Left colon (tissue), 2 donors: ENCODE data around the gene CNTNAP5. TPM values are rescaled to one million over a fixed set of nuclear protein-coding genes. Genes with fewer than 3 reads are reported as not detected.
A peak's percentile ranks its signal among the peaks of the same experiment; 100 is the strongest.

ENCODE experiments used
- ATAC-seq: fragments of 200-7000 bp; cut with Tn5 transposase; one replicate; pipeline ENCODE4 v1.9.1; 2020; ENCODE audit warnings: mild to moderate bottlenecking, moderate library complexity
- DNase-seq, 2 donors: peaks; one replicate each; pipeline ENCODE4 v3.0.0-alpha.2; 2020
- intact Hi-C, 2 donors: fragments of 100-400 bp; cut with DNase I in 1 of 2; cut with micrococcal nuclease in 1 of 2; formaldehyde crosslinking; loops; one replicate each; pipeline versions ENCODE4 v1.11.2 to v1.14.0; 2022; cut with DNase I, micrococcal nuclease
- total RNA-seq, 2 donors: library from RNA; stranded (reverse); fragmentation: NEBNext Ultra II Directional; extraction: Animal tissue kit (Norgen Biotek cat#: 25700); gene quantifications; one replicate each; pipeline ENCODE4 v1.2.1, GENCODE V29; 2021
- donor health status: DM: no; HTN: no; CAD: no.
- donor health status: DM: yes; HTN: yes; CAD: no.

The CNTNAP5 gene
- total RNA-seq, 2 donors from 2014 or later = 0.08 TPM; not detected in 1

DNA sequence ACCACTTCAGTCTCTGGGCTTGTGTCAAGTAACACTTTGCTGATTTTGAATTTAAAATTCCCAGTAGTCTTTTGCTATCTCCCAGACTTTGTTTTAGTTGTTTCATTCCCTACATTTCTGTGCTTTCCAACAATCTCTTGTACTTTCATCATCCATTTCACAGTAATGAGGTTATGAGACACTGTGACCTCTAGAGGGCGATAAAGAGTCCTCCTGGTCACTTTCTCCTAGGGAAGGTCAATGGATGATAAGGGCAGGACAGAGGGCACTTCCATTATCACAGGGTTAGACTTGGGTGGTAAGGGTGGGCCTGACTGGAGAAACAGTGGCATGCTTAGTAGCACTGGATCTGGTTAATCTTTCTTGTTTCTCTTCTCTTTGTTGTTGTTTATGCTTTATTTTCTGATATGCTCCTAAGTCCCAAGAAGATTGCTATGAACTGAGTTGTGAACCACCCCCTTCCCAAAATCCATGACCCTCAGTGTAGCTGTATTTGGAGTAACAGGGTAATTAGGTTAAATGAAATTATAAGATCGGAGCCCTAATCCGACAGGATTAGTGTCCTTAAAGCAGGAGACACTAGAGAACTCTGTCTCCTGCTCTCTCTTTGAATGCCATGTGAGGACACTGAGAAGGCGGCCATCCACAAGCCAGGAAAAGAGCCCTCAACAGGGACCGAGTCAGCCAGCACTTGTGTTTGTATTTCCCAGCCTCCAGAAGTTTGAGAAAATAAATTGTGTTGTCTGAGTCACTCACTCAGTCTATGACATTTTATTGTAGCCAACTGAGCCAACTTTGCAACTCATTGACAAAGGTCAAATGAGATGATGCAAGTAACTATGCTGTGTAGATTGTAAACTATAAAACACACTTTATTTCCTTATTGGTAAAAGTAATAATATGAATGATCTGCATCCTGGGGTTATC lies 779.2 kb downstream of the CNTNAP5 start:
- intact Hi-C loops = no loop called here
- DNase-seq (peak; percentile 34 to 42), ATAC-seq (peak; percentile 95)

GRCh38 chr2:124805060-124805459 lies 780.0 kb downstream of the CNTNAP5 start:
- ATAC-seq (peak; percentile 75), DNase-seq (peak; percentile 6 to 36)
- intact Hi-C loops = no loop called here

- ATAC-seq (peak; percentile 93), DNase-seq (peak; percentile 28 to 46)
- intact Hi-C loops = no loop called here
These were observed 785.0 kb downstream of the CNTNAP5 start for GRCh38 chr2:124810132-124810531.

DNA sequence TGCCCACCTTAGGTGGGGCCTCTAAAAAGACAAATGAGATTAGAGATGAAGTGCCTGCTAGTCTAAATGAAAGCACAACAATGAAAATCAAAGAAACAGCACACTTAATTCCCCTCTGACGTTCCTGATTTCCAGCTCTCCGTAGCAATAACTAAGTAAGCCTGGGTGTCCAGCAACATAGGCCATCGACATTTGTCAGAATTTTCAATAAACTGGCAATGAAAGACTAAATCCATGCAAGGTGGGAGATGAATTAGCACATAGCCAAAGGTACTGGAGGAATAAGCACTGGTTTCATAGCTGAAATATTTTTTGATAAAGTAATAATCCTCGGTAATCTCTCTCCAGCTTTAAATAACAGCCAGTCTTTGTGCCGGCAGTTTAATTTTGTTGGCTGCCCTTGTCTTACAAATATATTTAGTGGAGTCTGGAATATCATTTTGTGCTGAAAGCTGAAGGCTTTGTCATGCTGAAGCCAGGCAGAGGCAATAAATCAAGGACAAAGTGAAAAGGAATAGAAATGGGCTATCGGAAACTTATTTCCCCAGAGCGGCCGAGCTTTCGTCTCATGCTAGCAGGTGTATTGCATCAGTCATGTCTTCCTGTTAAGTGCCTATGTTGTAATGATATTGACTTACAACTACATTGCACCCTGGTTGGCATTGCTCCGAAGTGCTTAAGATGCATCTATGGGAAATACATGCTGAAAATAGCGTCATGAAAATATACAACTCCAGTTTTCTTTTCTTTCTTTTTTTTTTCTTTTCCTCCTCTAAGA lies 790.1 kb downstream of the CNTNAP5 start:
- intact Hi-C loops = no loop called here
- DNase-seq (no peak), ATAC-seq (no peak)

DNA sequence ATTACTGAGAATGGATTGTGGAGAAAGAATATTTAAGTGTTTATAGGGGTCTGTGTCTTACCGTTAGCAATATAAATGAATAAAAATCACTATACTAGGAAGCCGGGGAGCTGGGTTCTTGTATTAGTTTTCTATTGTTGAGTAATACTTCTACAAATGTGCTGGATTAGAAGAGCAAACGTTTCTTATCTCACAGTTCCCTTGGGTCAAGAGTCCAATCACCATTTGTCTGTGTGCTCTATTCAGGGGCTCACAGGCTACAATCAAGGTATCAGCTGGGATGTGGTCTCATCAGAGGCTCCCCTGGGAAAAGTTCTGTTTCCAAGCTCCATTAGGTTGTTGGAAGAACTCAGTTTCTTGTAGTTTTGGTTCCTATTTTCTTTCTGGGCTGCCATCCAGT lies 790.9 kb downstream of the CNTNAP5 start:
- DNase-seq (no peak), ATAC-seq (no peak)
- intact Hi-C loops = no loop called here

GRCh38 chr2:124822516-124822915 lies 797.4 kb downstream of the CNTNAP5 start:
- ATAC-seq = no peak
- DNase-seq = no peak
- intact Hi-C loops = no loop called here

- DNase-seq (no peak), ATAC-seq (no peak)
- intact Hi-C loops = no loop called here
These were observed 799.4 kb downstream of the CNTNAP5 start for GRCh38 chr2:124824441-124824840.

DNA sequence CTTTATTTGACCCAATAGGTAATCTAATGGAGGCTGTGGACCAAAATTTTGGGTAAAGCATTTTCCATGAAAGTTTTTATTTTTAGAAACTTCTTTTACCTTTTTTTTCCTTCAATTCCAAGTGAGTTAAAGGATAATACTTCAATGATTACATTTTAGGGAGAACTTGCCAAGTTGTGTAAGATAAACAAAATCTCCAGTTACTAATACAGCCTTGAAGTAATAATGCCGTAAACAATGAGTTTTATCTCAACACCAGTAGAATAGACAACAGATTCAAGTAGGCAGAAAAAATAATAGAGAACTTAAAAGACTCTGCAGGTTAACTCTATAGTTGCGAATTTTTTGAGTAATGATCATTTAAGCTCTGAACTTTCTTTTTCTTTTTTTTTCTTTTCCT lies 807.4 kb downstream of the CNTNAP5 start:
- ATAC-seq (no peak), DNase-seq (no peak)
- intact Hi-C loops = no loop called here

- DNase-seq (no peak), ATAC-seq (no peak)
- intact Hi-C loops = no loop called here
These were observed 809.2 kb downstream of the CNTNAP5 start for GRCh38 chr2:124834331-124834730.

DNA sequence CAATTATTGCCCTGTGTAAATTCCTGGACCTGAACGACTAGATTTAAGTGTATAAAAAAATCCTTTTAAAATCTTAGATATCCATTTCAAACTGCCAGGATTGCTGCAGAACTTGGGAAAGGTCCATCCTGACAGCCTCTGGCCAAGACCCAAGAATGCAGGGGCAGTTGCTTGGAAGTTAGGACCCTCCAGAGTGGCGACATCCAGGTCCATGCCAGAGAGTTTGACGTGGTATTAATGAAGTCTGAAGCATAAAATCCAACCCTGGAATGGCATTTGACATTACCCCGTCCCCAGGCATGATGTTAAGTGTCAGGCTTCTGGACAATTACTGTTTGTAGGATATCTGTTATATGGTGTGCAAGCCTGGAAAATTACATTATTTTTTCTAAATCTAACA lies 810.2 kb downstream of the CNTNAP5 start:
- ATAC-seq = no peak
- intact Hi-C loops = no loop called here

GRCh38 chr2:124836416-124836815 lies 811.3 kb downstream of the CNTNAP5 start:
- ATAC-seq (no peak), DNase-seq (no peak)
- intact Hi-C loops = no loop called here

More for the DNA sequence above, 810.2 kb downstream of the CNTNAP5 start:
- DNase-seq = no peak

DNA sequence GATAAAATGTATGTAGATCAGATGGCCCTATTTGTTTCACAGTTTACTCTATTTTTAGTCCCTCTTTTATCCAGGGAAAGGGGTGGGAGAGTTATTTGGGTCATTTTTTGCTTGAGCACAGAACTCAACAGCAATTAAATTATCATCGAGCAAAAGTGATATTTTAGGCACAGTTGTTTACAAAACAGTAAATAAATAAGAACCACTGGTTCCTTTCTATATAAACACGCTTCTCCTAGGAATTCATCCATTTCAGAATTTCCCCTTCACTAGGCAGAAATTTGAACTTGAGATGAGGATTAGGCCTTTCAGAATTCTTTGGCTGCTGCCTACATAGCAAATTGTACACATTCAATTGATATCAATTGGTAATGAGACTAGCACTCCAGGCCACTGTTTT lies 812.4 kb downstream of the CNTNAP5 start:
- intact Hi-C loops = no loop called here
- DNase-seq = no peak
- no peak for ATAC-seq

DNA sequence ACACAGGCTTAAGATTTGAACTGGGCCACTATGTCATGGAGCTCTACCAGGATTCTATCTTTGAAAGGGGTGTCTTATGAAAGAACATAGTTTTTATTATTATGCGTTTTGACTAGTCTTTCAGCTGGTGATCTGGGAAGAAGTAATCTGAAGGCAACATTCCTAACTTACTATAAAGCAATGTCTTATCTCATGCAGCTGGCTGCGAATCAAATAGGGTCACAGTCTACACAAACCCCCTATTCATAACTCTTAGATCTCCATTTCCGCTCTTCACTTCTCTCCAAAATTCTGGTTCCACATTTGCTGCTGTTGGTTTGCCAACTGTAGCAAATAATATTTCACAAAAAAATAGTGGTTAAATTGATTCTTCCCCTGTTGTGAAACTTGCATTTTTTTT lies 813.3 kb downstream of the CNTNAP5 start:
- intact Hi-C loops = no loop called here
- DNase-seq (no peak), ATAC-seq (no peak)

GRCh38 chr2:124867247-124867646 lies 842.2 kb downstream of the CNTNAP5 start:
- no peak for ATAC-seq
- no peak for DNase-seq
- intact Hi-C loops = no loop called here

DNA sequence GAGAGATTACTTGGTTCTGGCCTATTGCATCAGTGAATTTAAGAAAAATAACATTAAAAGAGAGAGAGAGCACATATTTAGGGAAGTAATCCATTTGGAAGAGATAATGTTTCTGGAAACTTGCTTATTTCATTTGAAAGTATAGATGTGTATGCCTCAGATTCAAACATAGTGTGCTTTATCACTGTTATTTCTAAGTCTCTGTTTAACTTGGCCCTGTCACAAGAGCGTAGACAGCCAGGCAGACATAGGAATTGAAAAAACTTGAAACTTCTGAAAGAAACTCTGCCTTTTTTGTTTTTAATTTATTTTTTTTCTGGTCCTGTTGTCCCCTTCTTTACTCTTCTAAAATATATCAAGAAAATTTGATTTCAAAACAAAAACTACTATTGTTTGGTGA lies 849.1 kb downstream of the CNTNAP5 start:
- intact Hi-C loops = no loop called here
- ATAC-seq = no peak
- no peak for DNase-seq

- no peak for ATAC-seq
- intact Hi-C loops = no loop called here
These were observed 849.6 kb downstream of the CNTNAP5 start for GRCh38 chr2:124874676-124875075.

GRCh38 chr2:124875627-124876244 lies 850.6 kb downstream of the CNTNAP5 start:
- DNase-seq (no peak), ATAC-seq (no peak)
- intact Hi-C loops = no loop called here

More at GRCh38 chr2:124874676-124875075, 849.6 kb downstream of the CNTNAP5 start:
- no peak for DNase-seq

DNA sequence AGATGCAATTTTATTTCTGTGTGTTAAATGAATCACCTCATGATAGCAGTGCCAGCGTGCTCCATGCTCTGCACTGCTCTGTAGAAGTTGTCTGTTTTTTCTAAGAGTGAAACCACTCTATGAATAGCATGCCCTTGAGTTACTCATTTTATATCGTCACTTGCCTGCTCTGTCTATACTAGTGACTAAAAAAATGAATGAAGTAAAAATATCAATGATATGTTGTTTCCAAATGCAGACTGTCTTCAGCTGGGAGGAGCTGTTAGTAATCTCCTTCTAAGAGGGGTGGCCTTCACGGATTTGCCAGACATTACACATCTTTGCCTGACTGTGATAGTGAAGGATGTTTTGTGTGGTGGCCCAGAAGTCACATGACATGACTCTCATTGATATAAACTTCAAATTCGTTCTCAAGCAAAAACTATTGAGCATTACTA lies 852.1 kb downstream of the CNTNAP5 start:
- DNase-seq (no peak), ATAC-seq (no peak)
- intact Hi-C loops = no loop called here

DNA sequence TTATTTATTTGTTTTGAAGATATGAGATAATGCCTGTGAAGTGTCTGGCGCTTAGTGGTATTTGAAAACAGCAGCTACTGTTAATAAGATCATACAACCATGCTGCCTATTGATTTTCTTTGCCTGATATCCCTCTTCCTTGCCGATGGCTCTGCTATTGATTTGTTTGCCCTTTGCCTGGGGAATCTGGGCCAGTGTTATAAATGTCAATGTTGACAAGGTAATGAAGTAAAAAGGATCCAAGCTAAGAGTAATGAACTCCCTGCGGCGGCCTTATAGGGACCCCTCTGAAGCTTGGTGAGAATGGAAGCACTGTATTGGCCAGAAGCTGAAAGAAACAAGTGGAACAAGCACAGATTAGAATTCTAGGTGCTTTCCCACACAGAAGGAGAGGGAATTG lies 854.6 kb downstream of the CNTNAP5 start:
- ATAC-seq (no peak), DNase-seq (no peak)

DNA sequence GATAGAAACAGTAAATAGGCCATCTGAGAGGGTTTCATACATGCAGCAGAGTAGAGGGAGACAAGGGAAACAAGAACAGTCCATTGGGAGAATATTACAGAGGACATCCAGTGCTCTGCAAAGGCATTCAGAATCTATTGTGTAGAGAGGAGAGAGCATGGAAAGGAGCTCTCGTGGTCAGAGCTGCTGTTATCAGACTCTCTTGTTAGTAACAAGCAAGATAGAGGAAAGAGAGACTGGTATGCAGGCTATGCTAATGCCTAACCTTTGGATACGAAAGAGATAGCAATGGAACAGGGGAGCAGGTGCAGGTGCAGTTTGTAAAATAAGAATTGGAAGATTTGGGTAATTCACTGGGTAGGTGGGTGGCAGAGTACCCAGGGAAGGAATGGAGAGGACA lies 855.9 kb downstream of the CNTNAP5 start:
- no peak for ATAC-seq
- DNase-seq = no peak
- intact Hi-C loops = no loop called here

More for the DNA sequence above, 854.6 kb downstream of the CNTNAP5 start:
- intact Hi-C loops = no loop called here
